Measurements from ENCODE around the gene XKR3.
"Not testable (repeated sequence)": the region's sequence is repeated elsewhere in the genome, so short reads cannot be mapped to it uniquely, and the experiment has no call there.

The XKR3 gene

GRCh38 chr22:16803255-16803917, 21.8 kb downstream of the XKR3 start:
- no peak for TF ChIP-seq POLR2A (IDR thresholded peaks at IDR 0.05; ENCODE audit: extremely low read depth, insufficient read length)
- no peak for TF ChIP-seq MYC (IDR thresholded peaks at IDR 0.05; ENCODE audit: low read depth, low read length)
- TF ChIP-seq CTCF (IDR thresholded peaks at IDR 0.05; ENCODE audit: low read depth, low read length), result no peak
- TF ChIP-seq MAX (IDR thresholded peaks at IDR 0.05; ENCODE audit: low read depth, low read length), result no peak
- no peak for DNase-seq (ENCODE audit: low read depth)

GRCh38 chr22:16801571-16801970, 23.6 kb downstream of the XKR3 start:
- DNase-seq (ENCODE audit: low read depth), result no peak
- no peak for TF ChIP-seq CTCF (IDR thresholded peaks at IDR 0.05; ENCODE audit: low read depth, low read length)
- TF ChIP-seq POLR2A (IDR thresholded peaks at IDR 0.05; ENCODE audit: extremely low read depth, insufficient read length), result no peak
- no peak for TF ChIP-seq MAX (IDR thresholded peaks at IDR 0.05; ENCODE audit: low read depth, low read length)
- no peak for TF ChIP-seq MYC (IDR thresholded peaks at IDR 0.05; ENCODE audit: low read depth, low read length)
- no peak overlapping the region for H3K4me3 ChIP-seq (ENCODE audit: low read depth, low read length)

More at GRCh38 chr22:16803255-16803917, 21.8 kb downstream of the XKR3 start:
- H3K4me3 ChIP-seq (ENCODE audit: low read depth, low read length), result no peak overlapping the region

- TF ChIP-seq CTCF (IDR thresholded peaks at IDR 0.05; ENCODE audit: low read depth, low read length) (no peak), POLR2A (IDR thresholded peaks at IDR 0.05; ENCODE audit: extremely low read depth, insufficient read length) (no peak), MAX (IDR thresholded peaks at IDR 0.05; ENCODE audit: low read depth, low read length) (no peak)
- DNase-seq (ENCODE audit: low read depth), result no peak
- no peak overlapping the region for H3K4me3 ChIP-seq (ENCODE audit: low read depth, low read length)
Measured at GRCh38 chr22:16801088-16801487, 24.1 kb downstream of the XKR3 start.

- no peak for TF ChIP-seq POLR2A (IDR thresholded peaks at IDR 0.05; ENCODE audit: extremely low read depth, insufficient read length)
- no peak for TF ChIP-seq CTCF (IDR thresholded peaks at IDR 0.05; ENCODE audit: low read depth, low read length)
- TF ChIP-seq MAX (IDR thresholded peaks at IDR 0.05; ENCODE audit: low read depth, low read length), result no peak
- TF ChIP-seq MYC (IDR thresholded peaks at IDR 0.05; ENCODE audit: low read depth, low read length), result no peak
- no peak for DNase-seq (ENCODE audit: low read depth)
- H3K4me3 ChIP-seq (ENCODE audit: low read depth, low read length), result no peak overlapping the region
Measured at GRCh38 chr22:16800358-16800757, 24.9 kb downstream of the XKR3 start.

- not testable (repeated sequence) for H3K4me3 ChIP-seq (ENCODE audit: low read depth, low read length); DNase-seq (ENCODE audit: low read depth)
Measured at GRCh38 chr22:16795504-16795903, 29.7 kb downstream of the XKR3 start.

GRCh38 chr22:16793831-16794230, 31.4 kb downstream of the XKR3 start:
- no peak for DNase-seq (ENCODE audit: low read depth)
- no peak overlapping the region for H3K4me3 ChIP-seq (ENCODE audit: low read depth, low read length)
- TF ChIP-seq MYC (IDR thresholded peaks at IDR 0.05; ENCODE audit: low read depth, low read length), result no peak
- no peak for TF ChIP-seq CTCF (IDR thresholded peaks at IDR 0.05; ENCODE audit: low read depth, low read length)
- TF ChIP-seq MAX (IDR thresholded peaks at IDR 0.05; ENCODE audit: low read depth, low read length), result no peak
- TF ChIP-seq POLR2A (IDR thresholded peaks at IDR 0.05; ENCODE audit: extremely low read depth, insufficient read length), result no peak
